Skeletal muscle tissue (tissue), 4 donors: ENCODE results near the gene TMEM52. TPM values are rescaled to one million over a fixed set of nuclear protein-coding genes. Genes with fewer than 3 reads are reported as not detected.
"Not testable (repeated sequence)": the region's sequence is repeated elsewhere in the genome, so short reads cannot be mapped to it uniquely, and the experiment has no call there.

Experiments used
- H3K27ac ChIP-seq: one replicate; pipeline ENCODE4 v1.7.0; 2013; ENCODE audit warnings: mild to moderate bottlenecking, low read depth, low read length, inconsistent platforms
- H3K27me3 ChIP-seq, 3 donors: one replicate each; pipeline ENCODE4 v1.7.0; 2013; ENCODE audit warnings: low read length in 3 of 3; ENCODE audit not compliant: control insufficient read depth in 3 of 3, insufficient read depth in 3 of 3
- H3K36me3 ChIP-seq, 3 donors: one replicate each; pipeline ENCODE4 v1.7.0; 2013; ENCODE audit warnings: low read length in 3 of 3; ENCODE audit not compliant: control insufficient read depth in 3 of 3, insufficient read depth in 3 of 3
- H3K4me1 ChIP-seq, 3 donors: one replicate each; pipeline ENCODE4 v1.7.0; 2013; ENCODE audit warnings: low read length in 3 of 3, mild to moderate bottlenecking in 3 of 3; ENCODE audit not compliant: control insufficient read depth in 3 of 3, insufficient read depth in 3 of 3
- H3K4me3 ChIP-seq, 3 donors: one replicate each; pipeline ENCODE4 v1.7.0; 2013; ENCODE audit warnings: low read length in 3 of 3
- H3K9ac ChIP-seq, 3 donors: one replicate each; pipeline ENCODE4 v1.7.0; 2013; ENCODE audit warnings: low read length in 3 of 3, mild to moderate bottlenecking in 3 of 3, moderate library complexity in 2 of 3, low read depth in 1 of 3
- H3K9me3 ChIP-seq, 3 donors: one replicate each; pipeline ENCODE4 v1.7.0; 2013; ENCODE audit warnings: low read length in 3 of 3; ENCODE audit not compliant: control insufficient read depth in 3 of 3
- total RNA-seq: library from RNA; depleted of rRNA; stranded (reverse); fragments of >200 nt; gene quantifications from one replicate; pipeline ENCODE4 v1.2.3, GENCODE V29; 2014
- donor health status: Osteomylitis.

Gene TMEM52
- total RNA-seq, 1 donor from 2014 or later, result 21.9 TPM

GRCh38 chr1:1889847-1890505 lies 29.1 kb downstream of the TMEM52 start:
- Histone ChIP-seq H3K4me3 (peak overlapping the region; percentile 69 to 78 (median 77)), H3K36me3 (no peaks in the 10 kb centered on the region), H3K27me3 (peaks cover 0 to 4% (median 0%) of the 10 kb centered on the region in 3 donors), H3K9ac (peak overlapping the region; percentile 74 to 80 (median 79)), H3K27ac (peak overlapping the region; percentile 51), H3K4me1 (peaks cover 41 to 48% (median 46%) of the 10 kb centered on the region in 3 donors), H3K9me3 (no peaks in the 10 kb centered on the region)

- peak overlapping the region; percentile 51 for H3K27ac ChIP-seq
- peaks cover 36 to 41% (median 39%) of the 10 kb centered on the region in 3 donors for H3K4me1 ChIP-seq
- H3K9ac ChIP-seq, result peak overlapping the region; percentile 74 to 80 (median 79)
- H3K9me3 ChIP-seq, result no peaks in the 10 kb centered on the region
- no peaks in the 10 kb centered on the region for H3K27me3 ChIP-seq
- H3K36me3 ChIP-seq, result no peaks in the 10 kb centered on the region
- peak overlapping the region; percentile 69 to 78 (median 77) for H3K4me3 ChIP-seq
Measured at GRCh38 chr1:1889090-1889750, 29.9 kb downstream of the TMEM52 start.

DNA sequence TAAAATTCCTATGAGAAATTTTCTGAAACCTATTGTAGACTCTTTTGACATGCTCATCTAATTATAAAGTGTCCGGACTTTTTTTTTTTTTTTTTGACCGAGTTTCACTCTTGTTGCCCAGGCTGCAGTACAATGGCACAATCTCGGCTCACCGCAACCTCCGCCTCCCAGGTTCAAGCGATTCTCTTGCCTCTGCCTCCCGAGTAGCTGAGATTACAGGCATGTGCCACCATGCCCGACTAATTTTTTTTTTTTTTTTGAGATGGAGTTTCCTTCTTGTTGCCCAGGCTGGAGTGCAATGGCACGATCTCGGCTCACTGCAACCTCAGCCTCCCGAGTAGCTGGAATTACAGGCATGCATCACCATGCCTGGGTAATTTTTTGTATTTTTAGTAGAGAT lies 35.2 kb downstream of the TMEM52 start:
- peaks cover 30 to 39% (median 30%) of the 10 kb centered on the region in 3 donors for H3K4me1 ChIP-seq
- H3K9ac ChIP-seq, H3K27me3 ChIP-seq, H3K27ac ChIP-seq, H3K36me3 ChIP-seq, H3K4me3 ChIP-seq, H3K9me3 ChIP-seq: not testable (repeated sequence)

DNA sequence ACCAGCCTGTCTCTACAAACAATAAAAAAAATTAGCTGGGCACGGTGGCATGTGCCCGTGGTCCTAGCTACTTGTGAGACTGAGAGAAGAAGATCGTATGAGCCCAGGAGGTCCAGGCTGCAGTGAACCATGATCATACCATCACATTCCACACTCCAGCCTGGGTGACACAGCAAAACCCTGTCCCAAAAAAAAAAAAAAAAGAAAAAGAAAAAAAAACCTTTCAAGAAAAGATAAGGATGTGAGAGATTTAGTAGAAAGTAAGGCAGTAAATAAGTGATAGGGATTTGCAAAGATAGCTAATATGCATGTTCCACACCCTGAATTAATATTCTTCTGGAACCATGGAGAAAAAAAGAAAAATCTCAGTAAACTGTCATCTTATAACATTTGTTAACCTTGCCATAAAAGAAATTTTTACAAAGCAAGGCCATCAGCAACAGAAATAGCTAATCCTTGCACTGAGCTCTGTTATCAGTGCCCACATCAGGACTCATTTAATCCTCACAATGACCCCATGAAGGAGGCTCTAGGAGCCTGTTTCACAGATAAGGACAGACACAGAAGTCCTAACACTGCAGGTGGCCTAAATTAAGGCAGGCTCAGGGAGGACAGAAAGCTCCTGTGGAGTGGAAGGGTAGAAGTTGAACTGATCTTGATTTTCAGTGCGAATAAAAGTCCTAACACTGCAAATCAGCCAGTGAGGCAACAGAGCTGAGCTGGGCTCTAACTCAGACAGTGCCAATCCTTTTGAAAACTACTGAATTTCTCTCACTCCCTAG lies 35.8 kb downstream of the TMEM52 start:
- H3K27ac ChIP-seq, result no peak overlapping the region
- H3K4me3 ChIP-seq, result no peak overlapping the region
- H3K36me3 ChIP-seq, result no peaks in the 10 kb centered on the region
- H3K9me3 ChIP-seq, result no peaks in the 10 kb centered on the region
- H3K4me1 ChIP-seq, result peaks cover 30 to 40% (median 32%) of the 10 kb centered on the region in 3 donors
- H3K9ac ChIP-seq, result peak overlapping the region in 1 of 3 donors; percentile 62
- no peaks in the 10 kb centered on the region for H3K27me3 ChIP-seq

DNA sequence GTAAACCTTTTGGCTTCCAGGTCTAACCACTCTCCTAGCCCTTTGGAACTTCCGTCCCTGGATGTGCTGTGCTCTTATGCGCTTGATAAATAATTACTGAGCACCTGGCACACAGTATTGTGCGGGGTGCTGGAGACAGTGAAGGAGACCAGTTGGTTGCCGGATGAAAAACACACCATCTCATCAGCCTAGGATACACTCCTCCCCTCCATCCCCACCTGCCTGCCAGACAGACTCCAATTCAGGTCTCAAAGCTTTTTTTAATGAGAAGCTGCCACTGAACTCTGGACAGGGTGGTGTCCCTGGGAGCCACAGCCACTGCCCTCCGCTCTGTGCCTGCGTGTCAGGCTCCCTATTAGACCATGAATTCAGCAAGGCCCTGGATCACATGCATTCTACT lies 37.4 kb downstream of the TMEM52 start:
- Histone ChIP-seq H3K36me3 (no peaks in the 10 kb centered on the region), H3K27ac (no peak overlapping the region), H3K4me1 (peaks cover 27 to 36% (median 33%) of the 10 kb centered on the region in 3 donors), H3K4me3 (no peak overlapping the region), H3K9me3 (no peaks in the 10 kb centered on the region), H3K27me3 (no peaks in the 10 kb centered on the region), H3K9ac (peak overlapping the region in 1 of 3 donors; percentile 45)

DNA sequence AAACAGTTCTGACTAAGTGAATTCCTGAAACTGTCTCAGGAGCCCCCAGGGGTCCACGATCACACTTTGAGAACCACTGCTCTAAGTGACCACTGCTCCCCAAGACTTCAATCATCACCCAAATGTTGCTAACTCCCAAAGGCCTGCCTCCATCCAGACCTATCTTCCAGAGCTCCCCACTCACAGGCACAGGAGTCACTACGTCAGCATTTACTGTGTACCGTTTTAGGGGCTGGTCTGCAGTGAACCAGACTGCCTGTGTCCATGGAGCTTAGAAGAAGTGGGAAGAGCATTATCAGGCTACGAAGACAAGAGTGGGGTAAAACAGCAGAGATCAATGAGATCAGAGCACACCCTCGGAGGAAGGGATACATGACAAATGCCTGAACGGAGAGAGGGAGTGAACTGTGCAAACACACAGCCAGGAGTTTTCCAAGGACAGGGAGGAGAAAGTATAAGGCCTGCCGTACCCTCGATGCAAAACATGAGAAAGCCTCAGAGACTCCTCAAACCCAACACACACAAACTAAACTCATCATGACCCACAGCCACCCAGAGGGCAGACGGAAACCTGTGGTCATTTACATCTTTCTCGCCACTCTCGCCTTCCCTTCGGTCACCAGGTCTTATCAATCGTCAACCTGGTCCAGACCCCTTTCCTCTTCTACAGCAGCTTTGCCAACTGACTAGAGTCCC lies 38.3 kb downstream of the TMEM52 start:
- peaks cover 35 to 42% (median 37%) of the 10 kb centered on the region in 3 donors for H3K4me1 ChIP-seq
- H3K27me3 ChIP-seq, result no peaks in the 10 kb centered on the region
- H3K27ac ChIP-seq, result no peak overlapping the region
- no peak overlapping the region for H3K4me3 ChIP-seq
- H3K36me3 ChIP-seq, result peaks cover 3 to 8% (median 3%) of the 10 kb centered on the region in 3 donors
- no peaks in the 10 kb centered on the region for H3K9me3 ChIP-seq
- peak overlapping the region in 1 of 3 donors; percentile 30 for H3K9ac ChIP-seq

DNA sequence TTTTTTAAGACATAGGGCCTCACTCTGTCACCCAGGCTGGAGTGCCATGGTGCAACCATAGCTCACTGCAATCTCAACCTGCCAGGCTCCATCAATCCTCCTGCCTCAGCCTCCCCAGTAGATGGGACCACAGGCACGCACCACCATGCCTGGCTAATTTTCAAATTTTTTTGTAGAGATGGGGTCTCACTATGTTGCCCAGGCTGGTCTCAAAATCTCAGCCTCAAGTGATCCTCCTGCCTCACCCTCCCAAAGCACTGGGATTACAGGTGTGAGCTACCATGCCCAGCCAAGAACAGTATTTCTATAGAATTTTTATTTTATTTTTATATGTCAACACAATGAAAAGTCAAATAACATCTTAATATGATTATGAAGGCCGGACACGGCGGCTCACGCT lies 39.1 kb downstream of the TMEM52 start:
- H3K27me3 ChIP-seq, result no peaks in the 10 kb centered on the region
- no peaks in the 10 kb centered on the region for H3K9me3 ChIP-seq
- peaks cover 35 to 42% (median 37%) of the 10 kb centered on the region in 3 donors for H3K4me1 ChIP-seq
- H3K27ac ChIP-seq, result no peak overlapping the region
- peaks cover 3 to 10% (median 3%) of the 10 kb centered on the region in 3 donors for H3K36me3 ChIP-seq
- no peak overlapping the region for H3K9ac ChIP-seq
- no peak overlapping the region for H3K4me3 ChIP-seq

DNA sequence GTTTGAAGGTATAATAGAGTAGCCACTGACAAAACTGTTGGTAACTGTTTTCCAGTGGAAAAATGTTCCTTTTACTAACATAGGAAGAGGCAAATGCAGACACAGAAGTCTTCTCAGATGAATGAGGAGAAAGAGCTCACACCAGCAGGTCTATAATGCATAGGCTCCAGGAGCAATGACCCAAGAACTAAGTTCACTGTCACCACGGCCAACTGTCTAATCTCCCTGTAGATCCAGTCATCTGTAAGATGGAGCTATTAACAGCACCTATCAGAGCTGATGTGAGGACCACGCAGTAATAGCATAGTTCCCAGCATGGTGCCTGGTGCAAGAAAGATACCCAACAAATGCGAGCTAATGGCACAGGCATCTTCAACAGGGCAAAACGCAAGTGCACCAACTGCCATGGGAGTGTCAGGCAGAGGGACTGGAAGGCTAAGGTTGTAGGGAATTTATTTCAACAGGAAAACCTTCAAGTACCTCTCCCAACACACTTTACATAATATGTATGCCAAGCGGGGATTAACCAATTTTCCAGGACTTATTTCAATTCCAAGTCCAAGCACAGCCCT lies 41.1 kb downstream of the TMEM52 start:
- Histone ChIP-seq H3K36me3 (peaks cover 3 to 14% (median 7%) of the 10 kb centered on the region in 3 donors), H3K9ac (peak overlapping the region in 1 of 3 donors; percentile 54), H3K27me3 (no peaks in the 10 kb centered on the region), H3K27ac (no peak overlapping the region), H3K9me3 (no peaks in the 10 kb centered on the region), H3K4me1 (peaks cover 42 to 53% (median 47%) of the 10 kb centered on the region in 3 donors), H3K4me3 (no peak overlapping the region)

- Histone ChIP-seq H3K27ac (no peak overlapping the region), H3K27me3 (no peaks in the 10 kb centered on the region), H3K4me3 (no peak overlapping the region), H3K9me3 (no peaks in the 10 kb centered on the region), H3K36me3 (peaks cover 3 to 14% (median 7%) of the 10 kb centered on the region in 3 donors), H3K4me1 (peaks cover 43 to 59% (median 48%) of the 10 kb centered on the region in 3 donors), H3K9ac (no peak overlapping the region)
Measured at GRCh38 chr1:1876335-1876930, 42.6 kb downstream of the TMEM52 start.
